A673 (cell line): ENCODE results near the gene GLCCI1. TPM values are rescaled to one million over a fixed set of nuclear protein-coding genes. Genes with fewer than 3 reads are reported as not detected.

Source experiments
- BruUV-seq: library from RNA; stranded (reverse); fragments of 400-500 nt; replicated peaks from 2 replicates; lab custom pipeline; 2021; lab: Mats Ljungman, UMichigan
- CTCF ChIA-PET: fragments of 300-600 bp; sonication (Branson Sonifier 250); formaldehyde crosslinking; loops from one replicate; lab custom pipeline; 2022; ENCODE audit warnings: antibody characterized with exemption; lab: Charles Lee
- POLR2A ChIA-PET: fragments of 300-600 bp; sonication (Branson Sonifier 250); formaldehyde crosslinking; loops from one replicate; lab custom pipeline; 2022; ENCODE audit warnings: antibody characterized with exemption; ENCODE audit not compliant: low non-redundant PET; lab: Charles Lee
- DNase-seq: peaks from one replicate; pipeline ENCODE4 v3.0.0-alpha.2; 2015; ENCODE audit warnings: low spot score
- H3K27ac ChIP-seq: fragments of 200-600 bp; sonication (generic); 2 replicates; pipeline ENCODE4 v1.5.1; 2016; ENCODE audit warnings: mixed run types, low read depth, mild to moderate bottlenecking, mixed read lengths, antibody characterized with exemption, low read length; ENCODE audit not compliant: poor library complexity, severe bottlenecking
- H3K27me3 ChIP-seq: fragments of 200-600 bp; sonication (generic); replicated peaks from 2 replicates; pipeline ENCODE4 v1.6.1; 2017; ENCODE audit warnings: mixed run types, low read depth, mild to moderate bottlenecking, mixed read lengths, antibody characterized with exemption, low read length; ENCODE audit not compliant: insufficient read depth, poor library complexity
- H3K36me3 ChIP-seq: fragments of 200-600 bp; sonication (generic); 2 replicates; pipeline ENCODE4 v1.6.1; 2016; ENCODE audit warnings: mixed run types, mild to moderate bottlenecking, mixed read lengths, antibody characterized with exemption, low read length; ENCODE audit not compliant: insufficient read depth, poor library complexity, severe bottlenecking
- H3K4me1 ChIP-seq: fragments of 200-600 bp; sonication (generic); 2 replicates; pipeline ENCODE4 v1.6.1; 2017; ENCODE audit warnings: mixed run types, mild to moderate bottlenecking, mixed read lengths, antibody characterized with exemption, low read length; ENCODE audit not compliant: insufficient read depth, poor library complexity, severe bottlenecking
- H3K4me3 ChIP-seq: fragments of 200-600 bp; sonication (generic); 2 replicates; pipeline ENCODE4 v1.5.1; 2016; ENCODE audit warnings: low read depth, mixed run types, mild to moderate bottlenecking, mixed read lengths, low read length; ENCODE audit not compliant: poor library complexity, severe bottlenecking
- H3K9me3 ChIP-seq: fragments of 200-600 bp; sonication (generic); 2 replicates; pipeline ENCODE4 v1.6.1; 2016; ENCODE audit warnings: mixed run types, low read depth, mild to moderate bottlenecking, mixed read lengths, antibody characterized with exemption, low read length; ENCODE audit not compliant: poor library complexity, severe bottlenecking
- EZH2 ChIP-seq: fragments of 200-600 bp; sonication (generic); IDR thresholded peaks from 2 replicates; pipeline ENCODE4 v1.6.1; 2017; ENCODE audit warnings: borderline replicate concordance, low read depth, mild to moderate bottlenecking, mixed read lengths, antibody characterized with exemption, low read length; ENCODE audit not compliant: poor library complexity, severe bottlenecking
- intact Hi-C: fragments of 100-400 bp; cut with micrococcal nuclease; formaldehyde crosslinking; loops from one replicate; pipeline ENCODE4 v1.10.0; 2022; ENCODE audit not compliant: unreplicated experiment
- total RNA-seq: library from RNA; stranded (reverse); gene quantifications from 2 replicates; pipeline ENCODE4 v1.2.3, GENCODE V29; 2021
- TF ChIP-seq, protein P1 (sequence below): fragments of 300-800, 200-600 bp; sonication (generic); conservative IDR thresholded peaks from 2 replicates; pipeline ENCODE4 v1.5.1; 2017; ENCODE audit warnings: low read depth, mild to moderate bottlenecking, antibody characterized with exemption, low read length, moderate library complexity, mixed read lengths

Gene GLCCI1
- total RNA-seq, 1 experiment from 2014 or later: 6.9 TPM

DNA sequence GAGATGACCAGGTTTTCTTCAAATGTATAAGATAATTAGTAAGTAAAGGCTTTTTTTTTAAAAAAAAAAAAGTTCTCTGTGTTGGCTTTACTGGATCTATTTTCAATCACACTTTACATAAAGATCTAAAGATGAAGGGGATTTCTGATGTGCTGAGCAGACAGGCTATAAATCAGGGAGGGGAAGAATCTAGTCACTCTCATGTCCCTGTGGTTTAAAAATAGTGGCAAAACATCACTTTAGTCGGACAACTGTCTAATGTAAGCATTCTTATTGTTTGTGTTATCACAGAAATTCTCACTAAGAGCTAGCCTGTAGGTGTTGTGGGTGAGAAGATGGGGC, 160.7 kb downstream of the GLCCI1 start:
- DNase-seq: no peak
- BruUV-seq: no TSS peak
- no peak for TF ChIP-seq EZH2
- TF ChIP-seq, protein P1, sequence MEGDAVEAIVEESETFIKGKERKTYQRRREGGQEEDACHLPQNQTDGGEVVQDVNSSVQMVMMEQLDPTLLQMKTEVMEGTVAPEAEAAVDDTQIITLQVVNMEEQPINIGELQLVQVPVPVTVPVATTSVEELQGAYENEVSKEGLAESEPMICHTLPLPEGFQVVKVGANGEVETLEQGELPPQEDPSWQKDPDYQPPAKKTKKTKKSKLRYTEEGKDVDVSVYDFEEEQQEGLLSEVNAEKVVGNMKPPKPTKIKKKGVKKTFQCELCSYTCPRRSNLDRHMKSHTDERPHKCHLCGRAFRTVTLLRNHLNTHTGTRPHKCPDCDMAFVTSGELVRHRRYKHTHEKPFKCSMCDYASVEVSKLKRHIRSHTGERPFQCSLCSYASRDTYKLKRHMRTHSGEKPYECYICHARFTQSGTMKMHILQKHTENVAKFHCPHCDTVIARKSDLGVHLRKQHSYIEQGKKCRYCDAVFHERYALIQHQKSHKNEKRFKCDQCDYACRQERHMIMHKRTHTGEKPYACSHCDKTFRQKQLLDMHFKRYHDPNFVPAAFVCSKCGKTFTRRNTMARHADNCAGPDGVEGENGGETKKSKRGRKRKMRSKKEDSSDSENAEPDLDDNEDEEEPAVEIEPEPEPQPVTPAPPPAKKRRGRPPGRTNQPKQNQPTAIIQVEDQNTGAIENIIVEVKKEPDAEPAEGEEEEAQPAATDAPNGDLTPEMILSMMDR: no peak
- Histone ChIP-seq H3K36me3 (no peaks in the 10 kb centered on the region), H3K27ac (no peak overlapping the region), H3K4me3 (no peak overlapping the region), H3K9me3 (no peaks in the 10 kb centered on the region), H3K4me1 (no peaks in the 10 kb centered on the region), H3K27me3 (no peaks in the 10 kb centered on the region)
- ChIA-PET CTCF (no interaction called here), POLR2A (no interaction called here)
- intact Hi-C loops: no loop called here

DNA sequence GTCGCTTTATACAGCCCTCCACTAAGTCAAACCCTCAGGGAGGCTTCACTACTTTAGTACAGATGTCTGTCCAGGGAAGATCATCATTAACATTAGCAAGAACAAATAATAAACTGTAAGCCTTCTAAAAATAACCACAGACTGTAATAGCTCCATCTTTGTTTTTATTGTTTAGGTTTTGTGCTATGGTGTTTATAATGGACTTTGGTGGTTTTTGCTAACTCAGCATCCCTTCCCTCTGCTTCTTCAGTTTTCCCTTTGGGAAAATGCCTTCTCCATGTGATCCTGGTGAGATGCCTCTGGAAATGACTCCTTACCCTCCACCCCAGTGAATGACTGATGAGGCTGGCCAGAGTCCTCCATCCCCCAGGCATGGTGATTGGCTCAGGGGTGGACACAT, 162.1 kb downstream of the GLCCI1 start:
- no peak for DNase-seq
- ChIA-PET POLR2A (no interaction called here), CTCF (no interaction called here)
- BruUV-seq: no TSS peak
- H3K27me3 ChIP-seq: no peaks in the 10 kb centered on the region
- H3K4me3 ChIP-seq: no peak overlapping the region
- intact Hi-C loops: no loop called here
- no peaks in the 10 kb centered on the region for H3K9me3 ChIP-seq
- TF ChIP-seq, protein P1: no peak
- TF ChIP-seq EZH2: no peak
- no peak overlapping the region for H3K27ac ChIP-seq
- H3K36me3 ChIP-seq: no peaks in the 10 kb centered on the region
- H3K4me1 ChIP-seq: no peaks in the 10 kb centered on the region

DNA sequence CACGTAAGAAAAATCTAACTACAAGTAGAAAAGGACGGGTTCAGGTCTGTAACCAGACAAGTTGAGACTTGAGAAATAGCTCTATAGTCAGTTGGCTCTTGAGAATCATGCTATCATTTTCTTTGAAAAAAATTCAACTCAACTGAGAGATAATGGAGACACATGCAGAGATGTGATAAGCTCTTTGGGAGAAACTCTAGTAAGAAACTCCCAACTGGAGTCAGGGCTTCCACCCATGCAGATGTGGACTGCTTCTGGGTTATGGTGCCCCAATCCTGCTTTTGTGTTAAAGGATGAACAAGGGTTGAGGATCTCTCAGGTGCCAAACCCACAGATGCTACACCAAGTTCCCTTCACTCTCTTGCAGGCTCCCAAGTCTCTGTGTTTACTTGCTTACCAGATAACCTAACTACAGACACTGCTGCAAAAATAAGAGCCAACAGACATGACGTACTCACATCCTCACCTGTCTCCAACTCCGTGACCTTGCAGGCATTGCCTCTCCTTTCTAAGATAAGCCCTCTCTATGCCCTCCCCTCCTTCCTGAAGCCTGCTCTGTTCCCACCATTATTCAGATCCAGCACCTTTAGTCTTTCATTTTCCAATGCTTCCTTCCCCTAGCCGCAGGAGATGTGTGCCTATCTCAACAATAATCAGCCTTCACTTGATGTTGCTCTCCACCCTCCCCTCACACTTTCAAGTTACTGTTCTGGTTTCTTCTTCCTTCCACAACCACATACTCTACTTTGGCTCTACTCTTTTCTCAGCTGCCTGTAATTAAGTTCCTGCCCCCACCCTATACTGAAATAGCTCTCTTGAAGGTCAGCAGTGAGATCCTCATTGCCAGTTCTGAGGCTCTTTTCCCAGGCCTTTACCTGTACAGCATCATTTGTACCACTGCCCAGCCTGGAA, 163.4 kb downstream of the GLCCI1 start:
- ChIA-PET CTCF (no interaction called here), POLR2A (no interaction called here)
- H3K9me3 ChIP-seq: no peaks in the 10 kb centered on the region
- H3K27me3 ChIP-seq: no peaks in the 10 kb centered on the region
- H3K27ac ChIP-seq: no peak overlapping the region
- intact Hi-C loops: no loop called here
- no peaks in the 10 kb centered on the region for H3K4me1 ChIP-seq
- BruUV-seq: no TSS peak
- no peaks in the 10 kb centered on the region for H3K36me3 ChIP-seq
- TF ChIP-seq EZH2: no peak
- TF ChIP-seq, protein P1: no peak
- no peak overlapping the region for H3K4me3 ChIP-seq
- no peak for DNase-seq
